ENCODE data around the gene MYH11.
"Not testable (repeated sequence)": the region's sequence is repeated elsewhere in the genome, so short reads cannot be mapped to it uniquely, and the experiment has no call there.

Gene MYH11

DNA sequence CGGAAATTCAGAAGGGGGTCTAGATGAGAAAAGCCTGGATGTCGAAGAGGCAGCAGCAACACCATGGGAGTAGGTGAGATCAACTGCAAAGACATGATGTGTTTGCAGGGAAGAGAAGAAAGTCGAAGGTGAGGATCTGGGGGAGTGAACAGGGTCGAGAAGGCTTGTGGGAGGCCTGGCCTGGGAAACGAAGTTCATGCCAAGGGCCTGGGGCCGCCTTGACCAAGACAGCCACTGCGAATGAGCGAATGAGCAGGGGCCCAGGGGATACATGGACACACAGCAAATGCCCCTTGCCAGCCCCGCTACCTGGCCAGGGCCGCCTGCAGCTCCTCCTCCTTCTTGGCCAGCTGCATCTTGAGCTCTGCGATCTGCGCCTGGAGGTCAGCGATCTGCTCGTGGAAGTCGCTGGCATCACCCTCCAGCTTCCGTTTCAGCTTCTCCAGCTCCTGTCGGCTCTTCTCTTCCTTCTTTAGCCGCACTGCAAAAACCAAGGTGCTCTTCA lies 119.6 kb downstream of the MYH11 start:
- Mint-ChIP-seq H3K36me3 (ENCODE audit: low read depth) (peaks cover 25% of the 10 kb centered on the region), H3K27ac (no peak overlapping the region), H3K9me3 (peaks cover 4% of the 10 kb centered on the region), H3K27me3 (no peaks in the 10 kb centered on the region), H3K4me1 (ENCODE audit: low read depth) (no peaks in the 10 kb centered on the region), H3K4me3 (no peak overlapping the region)
- DNase-seq: no peak

DNA sequence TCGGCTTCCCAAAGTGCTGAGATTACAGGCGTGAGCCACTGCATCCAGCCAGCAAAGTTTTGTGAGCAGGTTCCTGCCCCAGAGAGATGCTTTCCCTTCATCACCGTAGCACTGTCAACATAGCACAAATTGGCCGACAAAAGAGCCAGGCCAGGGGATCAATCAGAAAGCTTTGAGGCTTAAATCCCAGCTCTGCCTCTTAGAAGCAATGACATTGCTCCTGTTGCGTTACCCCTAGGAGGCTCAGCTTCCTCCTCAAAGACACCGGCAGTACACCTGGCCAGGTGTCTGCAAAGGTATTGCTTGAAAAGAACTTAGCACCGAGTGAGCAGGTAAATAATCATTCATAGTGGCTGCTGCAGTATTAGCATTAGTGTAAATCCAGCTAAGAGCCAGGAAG lies 120.3 kb downstream of the MYH11 start:
- Mint-ChIP-seq H3K27me3 (no peaks in the 10 kb centered on the region), H3K4me1 (ENCODE audit: low read depth) (no peaks in the 10 kb centered on the region), H3K27ac (no peak overlapping the region), H3K36me3 (ENCODE audit: low read depth) (peaks cover 19% of the 10 kb centered on the region), H3K9me3 (peaks cover 2% of the 10 kb centered on the region), H3K4me3 (no peak overlapping the region)
- no peak for DNase-seq

DNA sequence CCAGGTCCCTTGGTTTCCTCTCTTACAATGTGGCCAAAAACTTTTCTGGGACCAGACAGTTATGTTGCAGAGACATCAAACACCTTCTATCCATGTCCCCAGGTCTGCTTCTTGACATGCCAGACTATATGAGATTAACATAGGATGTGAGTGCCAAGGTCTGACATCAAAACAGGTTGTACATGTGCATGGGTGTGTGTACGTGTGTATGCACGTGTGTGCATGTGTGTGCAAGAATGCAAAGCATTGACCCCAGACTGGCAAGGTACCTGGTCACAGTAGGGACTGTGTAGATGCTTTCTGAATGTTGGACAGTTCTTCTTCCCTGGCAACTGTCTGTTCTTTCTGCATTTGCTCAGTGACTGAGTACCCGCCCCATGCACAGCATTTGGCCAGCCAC lies 121.2 kb downstream of the MYH11 start:
- Mint-ChIP-seq H3K4me3 (no peak overlapping the region), H3K9me3 (no peaks in the 10 kb centered on the region), H3K27ac (peak overlapping the region; percentile 32), H3K36me3 (ENCODE audit: low read depth) (peaks cover 10% of the 10 kb centered on the region), H3K27me3 (no peaks in the 10 kb centered on the region), H3K4me1 (ENCODE audit: low read depth) (no peaks in the 10 kb centered on the region)
- no peak for DNase-seq

DNA sequence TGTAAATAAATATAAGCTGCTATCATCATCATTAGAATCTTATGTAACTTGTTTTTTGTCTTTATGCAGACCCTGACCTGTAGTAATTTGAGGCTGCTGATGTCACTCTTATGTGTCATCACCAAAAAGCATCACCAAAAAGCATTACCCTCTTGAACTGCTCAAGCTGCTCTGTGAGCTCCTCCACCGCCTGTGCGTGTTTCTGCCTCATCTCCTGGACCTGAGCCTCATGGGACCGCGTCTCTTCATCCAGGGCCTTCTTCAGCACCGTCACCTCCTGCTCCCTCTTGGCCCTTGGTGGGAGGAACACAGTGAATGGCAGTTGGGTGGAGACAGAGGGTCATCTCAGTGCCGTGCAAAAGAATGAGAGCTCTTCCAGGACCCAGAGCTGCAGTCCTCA lies 124.4 kb downstream of the MYH11 start:
- Mint-ChIP-seq H3K9me3 (no peaks in the 10 kb centered on the region), H3K27ac (peak overlapping the region; percentile 3), H3K36me3 (ENCODE audit: low read depth) (peaks cover 12% of the 10 kb centered on the region), H3K4me3 (no peak overlapping the region), H3K4me1 (ENCODE audit: low read depth) (no peaks in the 10 kb centered on the region), H3K27me3 (no peaks in the 10 kb centered on the region)
- no peak for DNase-seq

DNA sequence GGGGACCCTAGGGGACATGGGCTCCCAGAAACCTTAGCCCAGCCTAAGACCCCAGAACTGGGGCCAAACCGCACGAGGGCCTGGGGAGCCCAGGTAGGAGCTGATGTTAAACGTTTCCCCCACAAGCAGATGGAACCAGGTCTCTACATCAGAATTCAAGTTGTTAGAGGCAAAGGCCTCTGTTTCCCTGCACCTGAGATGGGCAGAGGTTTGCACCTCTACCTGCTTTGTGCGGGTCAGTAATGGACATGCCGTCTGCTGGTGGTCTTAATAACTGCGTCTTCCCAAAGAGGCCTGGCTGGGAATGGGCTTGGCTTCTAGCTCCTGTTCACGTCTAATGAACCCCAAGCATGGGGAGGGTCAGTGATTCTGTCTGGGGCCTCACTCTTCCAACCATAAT lies 127.7 kb downstream of the MYH11 start:
- no peaks in the 10 kb centered on the region for H3K9me3 Mint-ChIP-seq
- no peak overlapping the region for H3K27ac Mint-ChIP-seq
- H3K36me3 Mint-ChIP-seq (ENCODE audit: low read depth): peaks cover 35% of the 10 kb centered on the region
- no peak overlapping the region for H3K4me3 Mint-ChIP-seq
- no peaks in the 10 kb centered on the region for H3K27me3 Mint-ChIP-seq
- no peaks in the 10 kb centered on the region for H3K4me1 Mint-ChIP-seq (ENCODE audit: low read depth)
- no peak for DNase-seq

DNA sequence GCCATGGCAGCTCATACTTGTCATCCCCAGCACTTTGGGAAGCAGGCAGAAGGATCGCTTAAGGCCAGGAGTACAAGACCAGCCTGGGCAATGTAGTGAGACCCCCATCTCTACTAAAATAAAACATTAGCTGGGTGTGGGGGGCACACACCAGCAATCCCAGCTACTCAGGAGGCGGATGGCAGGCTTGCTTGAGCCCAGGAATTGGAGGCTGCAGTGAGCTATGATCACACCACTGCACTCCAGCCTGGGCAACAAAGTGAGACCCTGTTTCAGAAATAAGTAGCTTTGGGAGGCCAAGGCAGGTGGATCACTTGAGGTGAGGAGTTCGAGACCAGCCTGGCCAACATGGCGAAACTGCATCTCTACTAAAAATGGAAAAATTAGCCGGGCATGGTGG lies 129.1 kb downstream of the MYH11 start:
- peaks cover 40% of the 10 kb centered on the region for H3K36me3 Mint-ChIP-seq (ENCODE audit: low read depth)
- H3K4me1 Mint-ChIP-seq (ENCODE audit: low read depth); H3K27me3 Mint-ChIP-seq; H3K9me3 Mint-ChIP-seq; H3K4me3 Mint-ChIP-seq; DNase-seq: not testable (repeated sequence)
- peak overlapping the region; percentile 22 for H3K27ac Mint-ChIP-seq

DNA sequence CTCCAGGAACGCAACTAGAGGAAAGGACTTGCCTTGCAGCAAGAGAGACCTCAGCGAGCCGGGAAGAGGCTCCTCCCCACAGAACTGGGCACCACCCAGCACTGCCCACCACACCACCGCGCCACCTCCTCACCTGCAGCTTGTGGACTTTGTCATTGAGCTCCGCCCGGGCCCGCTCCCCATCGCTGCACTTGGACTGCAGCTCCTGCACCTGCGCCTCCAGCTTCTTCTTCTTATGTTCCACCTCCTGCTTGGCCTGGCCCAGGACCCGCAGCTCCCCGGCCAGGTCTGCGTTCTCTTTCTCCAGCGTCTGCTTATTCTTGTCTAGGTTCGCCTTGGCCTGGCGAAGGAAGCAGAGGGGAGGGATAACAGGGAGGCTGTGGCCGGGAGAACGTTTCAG lies 130.1 kb downstream of the MYH11 start:
- Mint-ChIP-seq H3K36me3 (ENCODE audit: low read depth) (peaks cover 49% of the 10 kb centered on the region), H3K27me3 (no peaks in the 10 kb centered on the region), H3K4me3 (no peak overlapping the region), H3K9me3 (no peaks in the 10 kb centered on the region), H3K4me1 (ENCODE audit: low read depth) (no peaks in the 10 kb centered on the region), H3K27ac (peak overlapping the region; percentile 23)
- no peak for DNase-seq

DNA sequence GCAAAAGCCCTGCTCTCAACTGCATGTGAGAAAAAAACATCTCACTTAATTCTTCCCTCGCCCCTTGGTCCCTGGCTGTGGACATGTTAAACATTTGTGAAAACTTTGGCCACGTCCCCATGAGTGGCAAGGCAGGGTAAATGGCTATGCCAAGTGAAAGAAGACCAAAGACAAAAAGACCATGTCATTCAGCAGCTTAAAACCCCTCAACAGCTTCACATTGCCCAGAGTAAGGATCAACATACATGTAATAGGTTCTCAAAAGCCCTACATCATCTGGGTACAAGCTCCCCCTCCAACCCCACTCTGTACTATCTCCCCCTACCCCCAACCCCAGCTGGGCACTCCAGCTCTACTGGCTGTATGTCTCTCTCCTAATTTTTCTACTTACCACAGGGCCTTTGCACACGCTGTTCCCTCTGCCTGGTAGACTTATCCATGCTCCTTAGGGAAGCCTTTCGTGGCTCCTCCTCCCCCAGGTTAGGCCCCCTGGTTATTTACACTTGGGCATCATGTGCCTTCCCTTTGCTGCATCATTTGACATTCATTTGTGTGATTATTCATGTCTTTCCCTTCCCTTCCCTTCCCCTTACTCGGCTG lies 131.1 kb downstream of the MYH11 start:
- H3K36me3 Mint-ChIP-seq (ENCODE audit: low read depth): peaks cover 59% of the 10 kb centered on the region
- H3K4me1 Mint-ChIP-seq (ENCODE audit: low read depth): no peaks in the 10 kb centered on the region
- no peak overlapping the region for H3K4me3 Mint-ChIP-seq
- no peak for DNase-seq
- peak overlapping the region; percentile 11 for H3K27ac Mint-ChIP-seq
- H3K27me3 Mint-ChIP-seq: no peaks in the 10 kb centered on the region
- no peaks in the 10 kb centered on the region for H3K9me3 Mint-ChIP-seq

DNA sequence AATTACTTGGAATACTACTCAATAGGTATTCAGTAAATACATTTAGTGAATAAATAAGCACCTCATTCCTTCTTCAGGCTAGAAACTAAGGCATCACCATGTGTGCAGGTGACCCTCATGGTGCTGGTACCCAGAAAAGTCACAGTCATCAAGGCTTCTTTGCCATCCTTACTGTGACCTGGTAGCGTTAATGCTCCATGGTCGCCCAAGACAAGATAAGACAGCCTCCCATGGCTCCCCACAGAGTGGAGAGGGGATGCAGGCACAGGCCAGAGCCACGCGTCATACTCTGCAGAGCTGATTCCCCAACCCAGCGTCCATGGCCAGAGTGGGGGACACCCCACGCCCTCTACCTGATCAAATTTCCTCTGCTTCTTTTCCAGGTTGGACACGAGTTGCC lies 133.0 kb downstream of the MYH11 start:
- no peak overlapping the region for H3K4me3 Mint-ChIP-seq

DNA sequence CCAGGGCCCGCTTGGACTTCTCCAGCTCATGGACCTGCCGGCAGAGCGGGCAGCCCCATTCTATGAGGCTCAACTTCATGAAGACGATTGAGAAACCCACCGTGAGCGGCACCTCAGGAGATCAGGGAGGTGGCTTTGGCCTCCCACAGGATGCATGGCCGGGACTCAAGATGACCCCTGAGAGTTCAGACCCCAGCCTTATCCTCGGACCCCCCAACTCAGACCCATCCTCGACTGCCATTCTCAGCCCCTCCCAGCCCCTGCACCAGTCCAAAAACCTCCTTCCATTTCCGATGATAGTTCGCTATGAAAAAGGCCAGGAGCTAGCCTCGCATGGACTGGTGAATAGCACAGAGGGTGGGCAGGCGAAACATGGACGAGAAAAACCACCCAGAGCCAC lies 135.8 kb downstream of the MYH11 start:
- Mint-ChIP-seq H3K36me3 (ENCODE audit: low read depth) (peaks cover 82% of the 10 kb centered on the region), H3K9me3 (no peaks in the 10 kb centered on the region), H3K27me3 (no peaks in the 10 kb centered on the region), H3K27ac (no peak overlapping the region), H3K4me1 (ENCODE audit: low read depth) (no peaks in the 10 kb centered on the region), H3K4me3 (no peak overlapping the region)
- DNase-seq: no peak

More for the DNA sequence above, 133.0 kb downstream of the MYH11 start:
- Mint-ChIP-seq H3K9me3 (no peaks in the 10 kb centered on the region), H3K36me3 (ENCODE audit: low read depth) (peaks cover 74% of the 10 kb centered on the region), H3K27me3 (no peaks in the 10 kb centered on the region), H3K27ac (peak overlapping the region; percentile 26), H3K4me1 (ENCODE audit: low read depth) (no peaks in the 10 kb centered on the region)
- no peak for DNase-seq

DNA sequence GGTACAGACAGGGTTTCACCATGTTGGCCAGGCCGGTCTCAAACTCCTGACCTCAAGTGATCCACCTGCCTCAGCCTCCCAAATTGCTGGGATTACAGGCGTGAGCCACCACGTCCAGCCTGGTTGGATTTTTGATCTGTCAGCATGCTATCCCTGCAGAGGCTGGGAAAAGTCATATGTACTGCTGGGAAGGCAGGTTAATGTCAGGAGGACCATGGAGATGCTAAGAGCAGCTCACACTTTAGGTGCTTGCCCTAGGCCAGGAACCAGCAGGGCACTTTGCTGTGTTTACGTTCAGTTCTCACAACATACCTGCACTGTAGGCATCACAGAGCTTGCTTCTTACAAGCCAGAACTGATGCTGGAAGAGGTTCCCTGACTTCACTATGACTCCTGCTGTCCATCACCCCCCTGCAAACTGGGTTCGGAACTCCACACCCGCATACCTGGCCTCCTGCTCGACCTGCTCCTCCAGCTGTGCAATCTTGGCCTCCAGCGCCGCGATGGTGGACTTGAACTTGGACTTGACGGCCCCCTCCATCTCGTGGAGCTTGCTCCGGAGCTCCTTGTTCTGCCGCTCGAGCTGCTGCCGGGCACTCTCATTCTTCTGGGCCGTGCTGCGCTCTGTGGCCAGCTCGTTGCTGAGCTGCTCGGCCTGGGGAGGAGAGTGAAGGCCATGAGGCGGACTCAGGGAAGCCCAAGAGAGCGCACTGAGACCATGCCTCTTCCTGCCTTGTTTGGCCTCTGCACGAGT lies 140.0 kb downstream of the MYH11 start:
- Mint-ChIP-seq H3K27ac (no peak overlapping the region), H3K4me1 (ENCODE audit: low read depth) (peaks cover 4% of the 10 kb centered on the region), H3K9me3 (no peaks in the 10 kb centered on the region), H3K27me3 (no peaks in the 10 kb centered on the region), H3K36me3 (ENCODE audit: low read depth) (peaks cover 73% of the 10 kb centered on the region), H3K4me3 (no peak overlapping the region)
- DNase-seq: no peak

DNA sequence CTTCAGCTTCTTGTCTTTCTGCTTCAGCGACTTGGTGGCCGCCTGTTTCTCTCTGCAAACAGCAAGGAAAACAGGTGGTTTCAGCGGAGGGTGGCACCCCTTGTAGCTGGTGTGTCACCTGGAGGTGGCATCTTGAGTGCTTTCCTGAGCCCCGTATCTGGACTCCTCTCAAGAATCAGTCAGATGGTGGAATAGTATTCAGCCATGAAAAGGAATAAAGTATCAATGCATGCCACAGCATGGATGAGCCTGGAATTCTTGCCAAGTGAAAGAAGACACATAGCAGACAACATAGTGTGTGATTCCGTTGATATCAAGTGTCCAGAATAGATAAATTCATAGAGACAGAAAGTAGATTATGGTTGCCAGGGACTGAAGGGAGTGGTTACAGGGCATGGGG lies 141.6 kb downstream of the MYH11 start:
- H3K27ac Mint-ChIP-seq: no peak overlapping the region
- H3K36me3 Mint-ChIP-seq (ENCODE audit: low read depth): peaks cover 63% of the 10 kb centered on the region
- H3K4me3 Mint-ChIP-seq: no peak overlapping the region

DNA sequence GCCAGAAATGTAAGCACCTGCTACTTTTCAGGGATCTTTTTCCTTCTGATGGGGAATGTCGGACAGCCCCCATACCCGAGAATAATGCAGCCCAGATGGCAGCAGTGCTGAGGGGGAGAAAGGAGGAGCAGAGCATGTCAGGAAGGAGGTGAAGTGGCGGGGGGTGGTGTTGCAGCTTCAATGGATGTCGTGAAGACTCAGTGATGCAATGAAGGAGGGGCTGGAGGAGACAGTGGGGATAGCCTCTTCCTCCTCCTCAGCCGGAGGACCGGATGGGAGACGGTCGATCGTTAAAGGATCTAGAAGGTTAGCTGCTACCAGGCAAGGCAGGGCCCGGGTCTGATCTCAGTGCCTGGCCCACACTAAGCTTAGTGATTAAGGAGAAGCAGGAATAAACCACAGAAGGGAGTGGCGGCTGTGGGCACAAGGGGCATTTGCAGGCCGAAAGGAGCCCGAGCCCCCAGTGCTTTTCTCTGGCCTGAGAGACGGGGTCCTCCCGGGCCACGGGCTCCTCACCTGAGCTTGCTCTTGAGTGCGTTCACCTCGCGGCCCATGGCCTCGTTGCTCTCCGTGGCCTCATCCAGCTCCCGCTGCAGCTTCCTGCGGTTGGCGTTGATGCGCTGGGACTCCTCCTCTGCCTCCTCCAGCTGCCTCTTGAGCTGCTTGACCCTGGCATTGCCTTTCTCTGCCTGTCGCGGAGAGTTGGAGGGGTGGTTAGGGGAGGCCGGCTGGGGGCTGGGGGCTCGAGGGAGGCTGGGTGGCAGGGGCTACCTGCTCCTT lies 142.2 kb downstream of the MYH11 start:
- H3K4me1 Mint-ChIP-seq (ENCODE audit: low read depth): peaks cover 4% of the 10 kb centered on the region
- H3K27ac Mint-ChIP-seq: peak overlapping the region; percentile 63
- no peaks in the 10 kb centered on the region for H3K9me3 Mint-ChIP-seq
- peaks cover 62% of the 10 kb centered on the region for H3K36me3 Mint-ChIP-seq (ENCODE audit: low read depth)
- no peak overlapping the region for H3K4me3 Mint-ChIP-seq
- DNase-seq: no peak
- H3K27me3 Mint-ChIP-seq: no peaks in the 10 kb centered on the region

More for the DNA sequence above, 141.6 kb downstream of the MYH11 start:
- DNase-seq: no peak
- Mint-ChIP-seq H3K27me3 (no peaks in the 10 kb centered on the region), H3K9me3 (no peaks in the 10 kb centered on the region), H3K4me1 (ENCODE audit: low read depth) (peaks cover 4% of the 10 kb centered on the region)

DNA sequence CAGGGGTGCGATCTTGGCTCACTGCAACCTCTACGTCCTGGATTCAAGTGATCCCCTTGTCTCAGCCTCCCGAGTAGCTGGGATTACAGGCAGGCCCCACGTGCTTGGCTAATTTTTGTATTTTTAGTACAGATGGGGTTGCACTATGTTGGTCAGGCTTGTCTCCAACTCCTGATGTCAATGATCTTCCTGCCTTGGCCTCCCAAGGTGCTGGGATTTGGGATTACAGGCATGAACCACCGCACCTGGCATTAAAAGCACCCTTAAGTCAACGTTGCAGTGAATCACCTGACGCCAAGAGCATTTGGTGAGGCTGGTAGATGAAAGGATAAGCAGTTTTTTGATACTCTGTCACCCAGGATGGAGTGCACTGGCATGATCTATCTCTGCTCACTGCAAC lies 147.8 kb downstream of the MYH11 start:
- no peak overlapping the region for H3K27ac Mint-ChIP-seq
- H3K36me3 Mint-ChIP-seq (ENCODE audit: low read depth): peaks cover 76% of the 10 kb centered on the region
- H3K27me3 Mint-ChIP-seq: no peaks in the 10 kb centered on the region
- no peak overlapping the region for H3K4me3 Mint-ChIP-seq
- DNase-seq: no peak
- no peaks in the 10 kb centered on the region for H3K9me3 Mint-ChIP-seq
- peaks cover 18% of the 10 kb centered on the region for H3K4me1 Mint-ChIP-seq (ENCODE audit: low read depth)

DNA sequence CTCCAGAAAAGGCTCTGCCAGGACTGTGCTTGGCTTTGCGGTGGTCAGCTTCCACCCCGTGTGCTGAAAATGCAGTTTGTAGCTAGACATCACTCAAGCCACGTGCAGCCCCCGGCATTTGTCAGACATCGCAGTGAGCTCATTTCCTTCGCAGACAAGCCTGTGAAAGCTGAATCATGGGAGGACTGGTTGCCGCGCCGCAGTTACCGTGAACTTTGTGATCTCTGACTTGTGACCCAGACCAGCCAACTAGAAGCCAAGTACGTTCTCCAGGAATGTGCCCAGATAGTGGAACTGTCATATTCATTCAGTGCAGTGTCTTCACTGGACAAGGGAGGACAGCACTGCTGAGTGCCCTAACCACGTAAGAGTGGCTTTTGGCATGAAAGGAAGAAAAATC lies 148.7 kb downstream of the MYH11 start:
- H3K27ac Mint-ChIP-seq: peak overlapping the region; percentile 3
- no peak for DNase-seq
- H3K9me3 Mint-ChIP-seq: no peaks in the 10 kb centered on the region
- H3K36me3 Mint-ChIP-seq (ENCODE audit: low read depth): peaks cover 78% of the 10 kb centered on the region
- peaks cover 25% of the 10 kb centered on the region for H3K4me1 Mint-ChIP-seq (ENCODE audit: low read depth)
- H3K4me3 Mint-ChIP-seq: no peak overlapping the region
- no peaks in the 10 kb centered on the region for H3K27me3 Mint-ChIP-seq
